ENCODE measurements around the gene CUL1. TPM values are rescaled to one million over a fixed set of nuclear protein-coding genes. Genes with fewer than 3 reads are reported as not detected.
"Not testable (repeated sequence)": the region's sequence is repeated elsewhere in the genome, so short reads cannot be mapped to it uniquely, and the experiment has no call there.

Gene CUL1
- total and polyA plus RNA-seq, 11 donors = 17.5 to 58.3 (median 43.6) TPM

GRCh38 chr7:148700661-148701064, 2.0 kb downstream of the CUL1 start:
- Histone ChIP-seq H3K9me3 (no peaks in the 10 kb centered on the region), H3K27ac (peak overlapping the region in 3 of 12 donors; percentile 92 to 99 (median 98)), H3K4me1 (peaks cover 15 to 66% (median 56%) of the 10 kb centered on the region in 12 donors), H3K4me3 (peak overlapping the region in 11 of 12 donors; percentile 82 to 98 (median 88)), H3K27me3 (no peaks in the 10 kb centered on the region), H3K36me3 (no peaks in the 10 kb centered on the region)
- ATAC-seq = no peak
- 12 to 18% (median 13%) methylated on average over 3 of the region's 3 CpGs for WGBS, 4 donors
- no peak for DNase-seq
- no peak for TF ChIP-seq CTCF (IDR thresholded peaks at IDR 0.05)
- no peak for TF ChIP-seq POLR2A (IDR thresholded peaks at IDR 0.05)
- intact Hi-C loops (cut with DNase I) = loop anchor here in 3 of 10 donors (5.0 to 10.0 kb wide), 3 partner anchors 74 to 84 kb away; no protein-coding TSS in a partner anchor

- intact Hi-C loops (cut with DNase I) = loop anchor here in 3 of 10 donors (5.0 to 10.0 kb wide), 3 partner anchors 73 to 83 kb away; no protein-coding TSS in a partner anchor
- Histone ChIP-seq H3K9me3 (no peaks in the 10 kb centered on the region), H3K27ac (peak overlapping the region in 1 of 12 donors; percentile 99), H3K27me3 (no peaks in the 10 kb centered on the region), H3K4me1 (peaks cover 15 to 73% (median 61%) of the 10 kb centered on the region in 12 donors), H3K4me3 (peak overlapping the region in 4 of 12 donors; percentile 85 to 98 (median 94)), H3K36me3 (no peaks in the 10 kb centered on the region)
- DNase-seq (no peak), ATAC-seq (no peak)
- TF ChIP-seq CTCF (IDR thresholded peaks at IDR 0.05) (no peak), POLR2A (IDR thresholded peaks at IDR 0.05) (no peak)
- WGBS, 4 donors = 59 to 75% (median 71%) methylated on average over 1 of the region's 1 CpG
Observed at GRCh38 chr7:148701414-148701813, 2.7 kb downstream of the CUL1 start.

DNA sequence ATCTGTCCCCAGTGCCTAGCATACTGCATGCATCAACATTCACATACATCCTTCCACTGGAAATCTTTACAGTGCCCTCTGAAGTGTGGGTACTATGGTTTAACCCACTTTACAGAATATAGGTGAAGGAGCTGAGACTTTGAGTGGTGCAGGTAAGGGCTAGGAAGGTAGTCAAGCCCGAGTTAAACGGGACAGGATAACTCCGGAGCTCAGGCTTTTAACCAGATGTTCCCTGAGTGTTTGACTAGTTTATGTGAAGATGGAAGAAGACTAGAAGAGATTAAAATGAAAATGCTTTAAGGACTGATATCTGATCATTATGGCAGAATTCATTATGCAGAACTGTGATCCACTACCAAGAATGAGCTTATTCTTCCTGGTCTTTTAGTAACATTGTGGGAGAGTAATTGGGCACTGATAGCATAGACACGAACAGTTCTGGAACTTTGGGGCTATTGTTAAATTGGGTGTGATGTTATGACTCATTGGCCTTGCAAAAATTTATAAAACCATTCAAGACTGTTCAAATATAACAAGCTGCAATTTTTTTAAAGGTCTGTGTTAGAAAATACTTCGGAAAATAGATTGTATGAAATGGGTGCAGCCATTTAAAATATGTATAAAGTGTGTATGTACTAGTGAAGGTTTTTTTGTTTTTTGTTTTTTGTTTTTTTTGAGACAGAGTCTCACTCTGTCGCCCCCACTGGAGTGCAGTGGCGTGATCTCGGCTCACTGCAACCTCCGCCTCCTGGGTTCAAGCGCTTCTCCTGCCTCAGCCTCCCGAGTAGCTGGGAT, 4.4 kb downstream of the CUL1 start:
- Histone ChIP-seq H3K9me3 (no peaks in the 10 kb centered on the region), H3K27ac (no peak overlapping the region), H3K27me3 (no peaks in the 10 kb centered on the region), H3K36me3 (no peaks in the 10 kb centered on the region), H3K4me1 (peaks cover 15 to 81% (median 65%) of the 10 kb centered on the region in 12 donors), H3K4me3 (no peak overlapping the region)
- intact Hi-C loops (cut with DNase I) = loop anchor here in 3 of 10 donors (5.0 to 10.0 kb wide), 3 partner anchors 72 to 82 kb away; no protein-coding TSS in a partner anchor
- DNase-seq = no peak
- TF ChIP-seq POLR2A (IDR thresholded peaks at IDR 0.05) = no peak
- TF ChIP-seq CTCF (IDR thresholded peaks at IDR 0.05) = no peak
- ATAC-seq = no peak
- 82 to 90% (median 85%) methylated on average over 11 of the region's 11 CpGs for WGBS, 4 donors

DNA sequence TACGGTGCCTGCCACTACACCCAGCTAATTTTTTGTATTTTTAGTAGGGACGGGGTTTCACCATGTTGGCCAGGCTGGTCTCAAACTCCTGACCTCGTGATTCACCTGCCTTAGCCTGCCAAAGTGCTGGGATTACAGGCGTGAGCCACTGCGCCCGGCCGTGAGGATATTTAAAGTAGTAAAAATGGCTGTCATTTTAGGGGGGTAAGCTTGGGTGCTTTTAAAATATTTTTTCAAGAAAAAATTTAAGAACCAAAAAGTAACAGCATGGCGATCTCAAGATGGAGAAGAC, 4.9 kb downstream of the CUL1 start:
- H3K4me1 ChIP-seq = peaks cover 15 to 86% (median 68%) of the 10 kb centered on the region in 12 donors
- H3K36me3 ChIP-seq, ATAC-seq, H3K27me3 ChIP-seq, DNase-seq, H3K27ac ChIP-seq, H3K4me3 ChIP-seq, H3K9me3 ChIP-seq: not testable (repeated sequence)
- WGBS, 4 donors = 85 to 94% (median 90%) methylated on average over 8 of the region's 8 CpGs
- intact Hi-C loops (cut with DNase I) = loop anchor here in 3 of 10 donors (5.0 to 10.0 kb wide), 3 partner anchors 71 to 81 kb away; no protein-coding TSS in a partner anchor
